Endothelial cell of umbilical vein (primary cell): Measurements from ENCODE around the gene ZNF565. TPM values are rescaled to one million over a fixed set of nuclear protein-coding genes. Genes with fewer than 3 reads are reported as not detected.

ENCODE experiments used
- BruUV-seq: library from RNA; stranded (reverse); fragments of 400-500 nt; replicated peaks from 2 replicates; lab custom pipeline; 2021; lab: Mats Ljungman, UMichigan
- CTCF ChIA-PET: fragments of 300-600, 350-600 bp; sonication (Branson Sonifier 250); formaldehyde crosslinking; loops from one replicate; lab custom pipeline; 2021; ENCODE audit warnings: antibody characterized with exemption, inconsistent platforms; lab: Charles Lee
- POLR2A ChIA-PET: fragments of 300-600, 350-600 bp; sonication (Branson Sonifier 250); formaldehyde crosslinking; loops from one replicate; lab custom pipeline; 2021; ENCODE audit warnings: antibody characterized with exemption, inconsistent platforms; lab: Charles Lee
- DNase-seq: peaks from one replicate; pipeline ENCODE4 v3.0.0-alpha.2; 2011; ENCODE audit warnings: low read depth, low spot score
- FAIRE-seq: peaks from 2 replicates; lab custom pipeline; 2011; peaks lifted over from hg19 to GRCh38; lab: Jason Lieb, UNC
- H2AFZ ChIP-seq: 2 replicates; pipeline ENCODE4 v1.6.0; 2012; ENCODE audit warnings: low read depth, low read length, control low read depth, inconsistent platforms
- H3K27ac ChIP-seq: 2 replicates; pipeline ENCODE4 v1.5.1; 2011; ENCODE audit warnings: low read depth, mild to moderate bottlenecking, control low read depth, low read length, moderate library complexity; ENCODE audit not compliant: insufficient read depth
- H3K27me3 ChIP-seq, 2 experiments: 2 replicates each; pipeline versions ENCODE4 v1.6.0 to v1.6.1; 2011; ENCODE audit warnings: low read length in 2 of 2, mixed read lengths in 1 of 2; ENCODE audit not compliant: control insufficient read depth in 2 of 2, insufficient read depth in 2 of 2
- H3K36me3 ChIP-seq, 2 experiments: 2 replicates in 1 of 2; 3 replicates in 1 of 2; pipeline ENCODE4 v1.5.1; 2011; ENCODE audit warnings: low read length in 2 of 2, mild to moderate bottlenecking in 1 of 2, moderate library complexity in 1 of 2; ENCODE audit not compliant: control insufficient read depth in 2 of 2, insufficient read depth in 2 of 2; ENCODE audit errors: extremely low read depth in 1 of 2
- H3K4me1 ChIP-seq: 3 replicates; pipeline ENCODE4 v1.5.1; 2011; ENCODE audit warnings: mild to moderate bottlenecking, low read length; ENCODE audit not compliant: control insufficient read depth, insufficient read depth; ENCODE audit errors: extremely low read depth
- H3K4me2 ChIP-seq: 2 replicates; pipeline ENCODE4 v1.6.1; 2011; ENCODE audit warnings: low read length, control low read depth, mixed read lengths; ENCODE audit not compliant: insufficient read depth
- H3K4me3 ChIP-seq, 3 experiments: fragments of 200-600 bp in 1 of 3; sonication (generic), shearing (Covaris generic) in 1 of 3; replicated peaks in 1 of 3; 2 replicates each; pipeline ENCODE4 v1.5.1; 2011 to 2016; ENCODE audit warnings: control low read depth in 3 of 3, low read length in 3 of 3, mild to moderate bottlenecking in 2 of 3, inconsistent platforms in 1 of 3, low read depth in 1 of 3, moderate library complexity in 1 of 3; ENCODE audit not compliant: insufficient read depth in 1 of 3
- H3K79me2 ChIP-seq: 2 replicates; pipeline ENCODE4 v1.6.0; 2012; ENCODE audit warnings: low read length, inconsistent platforms; ENCODE audit not compliant: control insufficient read depth, insufficient read depth
- H3K9ac ChIP-seq: replicated peaks from 2 replicates; pipeline ENCODE3; 2011; ENCODE audit warnings: low read length, control low read depth; ENCODE audit not compliant: insufficient read depth; ENCODE audit errors: extremely low read depth
- H3K9me1 ChIP-seq: replicated peaks from 3 replicates; pipeline ENCODE4 v1.6.0; 2011; ENCODE audit warnings: mild to moderate bottlenecking, low read length; ENCODE audit not compliant: control insufficient read depth, insufficient read depth; ENCODE audit errors: extremely low read depth
- H3K9me3 ChIP-seq: replicated peaks from 2 replicates; pipeline ENCODE4 v1.5.1; 2012; ENCODE audit warnings: low read length, inconsistent platforms; ENCODE audit not compliant: control insufficient read depth, insufficient read depth
- H4K20me1 ChIP-seq: replicated peaks from 2 replicates; pipeline ENCODE3; 2011; ENCODE audit warnings: mild to moderate bottlenecking, low read length; ENCODE audit not compliant: control insufficient read depth, insufficient read depth; ENCODE audit errors: extremely low read depth
- EZH2 ChIP-seq: IDR thresholded peaks from 2 replicates; pipeline ENCODE4 v1.6.1; 2012; ENCODE audit warnings: borderline replicate concordance, low read depth, mild to moderate bottlenecking, moderate library complexity, low read length, inconsistent platforms; ENCODE audit not compliant: severe bottlenecking
- MAX ChIP-seq: IDR thresholded peaks from 2 replicates; pipeline ENCODE4 v1.6.1; 2011; ENCODE audit not compliant: insufficient read depth, insufficient read length
- POLR2A ChIP-seq: IDR thresholded peaks from 2 replicates; pipeline ENCODE4 v1.6.1; 2012; ENCODE audit warnings: low read depth, mild to moderate bottlenecking, control low read depth, low read length
- dilution Hi-C: fragments of 300-500 bp; cut with MboI; formaldehyde crosslinking; loops from one replicate; pipeline ENCODE4 v1.15.0; 2019; ENCODE audit warnings: low sequenced_read_pairs; ENCODE audit not compliant: extremely low pct_ligation_motif_present
- intact Hi-C: fragments of 100-400 bp; cut with micrococcal nuclease; formaldehyde crosslinking; loops from one replicate; pipeline ENCODE4 v1.10.0; 2022
- polyA plus RNA-seq, 4 experiments: library from polyadenylated mRNA; depleted of rRNA in 3 of 4; stranded (reverse) in 3 of 4; unstranded in 1 of 4; fragments of >200 nt; gene quantifications; 2 replicates each; pipeline versions ENCODE4 v1.2.1 to v1.2.3, GENCODE V29; 2011 to 2012; ENCODE audit warnings: missing spikeins in 1 of 4
- total RNA-seq: library from RNA; stranded (reverse); gene quantifications from 2 replicates; pipeline ENCODE4 v1.2.3, GENCODE V29; 2021

The ZNF565 gene
- total and polyA plus RNA-seq, 2 donors (not counting 3 experiments of a cell fraction or from before 2014, with no cell fraction given): 1.4 to 3.6 TPM

- peaks cover 13 to 19% of the 10 kb centered on the region in 2 experiments for H3K27me3 ChIP-seq
- FAIRE-seq (no peak), DNase-seq (no peak)
- ChIA-PET CTCF (no interaction called here), POLR2A (no interaction called here)
- dilution Hi-C loops: no loop called here
- no peak overlapping the region for H3K27ac ChIP-seq
- no peaks in the 10 kb centered on the region for H3K9me1 ChIP-seq
- no peaks in the 10 kb centered on the region for H3K9me3 ChIP-seq
- no peak overlapping the region for H2AFZ ChIP-seq
- no peaks in the 10 kb centered on the region for H3K36me3 ChIP-seq
- H3K4me1 ChIP-seq: no peaks in the 10 kb centered on the region
- H4K20me1 ChIP-seq: no peaks in the 10 kb centered on the region
- BruUV-seq: no TSS peak
- H3K4me2 ChIP-seq: no peak overlapping the region
- no peak overlapping the region for H3K9ac ChIP-seq
- intact Hi-C loops: no loop called here
- no peaks in the 10 kb centered on the region for H3K79me2 ChIP-seq
- H3K4me3 ChIP-seq: no peak overlapping the region
- TF ChIP-seq MAX (peak; percentile 66), POLR2A (no peak)
These were observed 31.6 kb upstream of the ZNF565 start for GRCh38 chr19:36246006-36246481.

GRCh38 chr19:36245210-36246005, 30.9 kb upstream of the ZNF565 start:
- no peak overlapping the region for H3K27ac ChIP-seq
- no peak overlapping the region for H3K9ac ChIP-seq
- no peaks in the 10 kb centered on the region for H3K9me3 ChIP-seq
- CTCF ChIA-PET: no interaction called here
- FAIRE-seq (no peak), DNase-seq (no peak)
- peak overlapping the region in 1 of 3 experiments; percentile 23 for H3K4me3 ChIP-seq
- H3K4me2 ChIP-seq: peak overlapping the region; percentile 2
- no peak overlapping the region for H2AFZ ChIP-seq
- dilution Hi-C loops: no loop called here
- no peaks in the 10 kb centered on the region for H3K9me1 ChIP-seq
- peaks cover 13 to 19% of the 10 kb centered on the region in 2 experiments for H3K27me3 ChIP-seq
- peak; percentile 47 for TF ChIP-seq EZH2
- TF ChIP-seq MAX: no peak
- H4K20me1 ChIP-seq: no peaks in the 10 kb centered on the region
- no TSS peak for BruUV-seq
- POLR2A ChIA-PET: no interaction called here
- intact Hi-C loops: no loop called here
- H3K79me2 ChIP-seq: no peaks in the 10 kb centered on the region
- no peaks in the 10 kb centered on the region for H3K4me1 ChIP-seq
- H3K36me3 ChIP-seq: no peaks in the 10 kb centered on the region
